K562 (cell line): ENCODE data around the gene MND1. TPM values are rescaled to one million over a fixed set of nuclear protein-coding genes. Genes with fewer than 3 reads are reported as not detected.

Experiments
- ATAC-seq: fragments of 200-7000 bp; cut with Tn5 transposase; 3 replicates; pipeline ENCODE4 v1.9.1; 2020; ENCODE audit warnings: moderate library complexity
- BruUV-seq: library from RNA; stranded (reverse); fragments of 400-500 nt; replicated peaks from 2 replicates; lab custom pipeline; 2021; lab: Mats Ljungman, UMichigan
- CTCF ChIA-PET: fragments of 300-600 bp; formaldehyde crosslinking; extraction: SDS; loops from one replicate; lab custom pipeline; 2021; ENCODE audit warnings: low intra/inter-chr PET ratio; lab: Yijun Ruan, JAX
- POLR2A ChIA-PET: fragments of 300-600, 350-650 bp; sonication (Branson Sonifier 250); formaldehyde crosslinking; extraction: SDS; loops from one replicate; lab custom pipeline; 2021; ENCODE audit warnings: antibody characterized with exemption, inconsistent platforms; lab: Yijun Ruan, JAX
- DNase-seq, 4 experiments: peaks; one replicate each; pipeline versions ENCODE4 v3.0.0 to v3.0.0-alpha.2; 2011 to 2018; ENCODE audit warnings: low spot score in 3 of 4, mixed read lengths in 3 of 4; ENCODE audit errors: extremely low read depth in 1 of 4
- FAIRE-seq: peaks from 2 replicates; lab custom pipeline; 2011; peaks lifted over from hg19 to GRCh38; lab: Jason Lieb, UNC
- H2AFZ ChIP-seq: 2 replicates; pipeline ENCODE4 v1.6.0; 2011; ENCODE audit warnings: low read depth, low read length, control low read depth, inconsistent platforms
- H3K27ac ChIP-seq: fragments of 200-600 bp; 3 replicates; pipeline ENCODE4 v1.8.0; 2011; ENCODE audit warnings: low read depth, mild to moderate bottlenecking, control low read depth, inconsistent platforms, low read length, moderate library complexity, mixed read lengths; ENCODE audit errors: extremely low read depth
- H3K27me3 ChIP-seq, 2 experiments: fragments of 300-600 bp in 1 of 2; 2 replicates in 1 of 2; 3 replicates in 1 of 2; pipeline versions ENCODE4 v1.6.0 to v1.8.0; 2011; ENCODE audit warnings: inconsistent platforms in 2 of 2, low read length in 2 of 2, mild to moderate bottlenecking in 1 of 2, mixed read lengths in 1 of 2, moderate library complexity in 1 of 2; ENCODE audit not compliant: control insufficient read depth in 2 of 2, insufficient read depth in 2 of 2
- H3K36me3 ChIP-seq: fragments of 300-600 bp; 3 replicates; pipeline ENCODE4 v1.8.0; 2011; ENCODE audit warnings: mild to moderate bottlenecking, low read length, inconsistent platforms; ENCODE audit not compliant: control insufficient read depth, insufficient read depth
- H3K4me1 ChIP-seq, 2 experiments: fragments of 200-600 bp in 1 of 2; replicated peaks in 1 of 2; 2 replicates in 1 of 2; 3 replicates in 1 of 2; pipeline versions ENCODE4 v1.5.1 to v1.8.0; 2011; ENCODE audit warnings: inconsistent platforms in 2 of 2, low read length in 2 of 2, mild to moderate bottlenecking in 1 of 2, mixed read lengths in 1 of 2, moderate library complexity in 1 of 2; ENCODE audit not compliant: control insufficient read depth in 2 of 2, insufficient read depth in 2 of 2
- H3K4me2 ChIP-seq: 2 replicates; pipeline ENCODE4 v1.6.1; 2011; ENCODE audit warnings: low read length, control low read depth, inconsistent platforms, mixed read lengths; ENCODE audit not compliant: insufficient read depth
- H3K4me3 ChIP-seq: fragments of 200-600 bp; sonication (generic), shearing (Covaris generic); 2 replicates; pipeline ENCODE4 v1.5.1; 2016; ENCODE audit warnings: control low read depth, inconsistent platforms
- H3K79me2 ChIP-seq: fragments of 200-600 bp; 3 replicates; pipeline ENCODE4 v1.8.0; 2011; ENCODE audit warnings: low read length, inconsistent platforms; ENCODE audit not compliant: control insufficient read depth, insufficient read depth
- H3K9ac ChIP-seq, 2 experiments: 2 replicates each; pipeline versions ENCODE4 v1.6.0 to v1.6.1; 2011; ENCODE audit warnings: low read depth in 2 of 2, low read length in 2 of 2, control low read depth in 1 of 2, inconsistent platforms in 1 of 2, mild to moderate bottlenecking in 1 of 2, mixed read lengths in 1 of 2; ENCODE audit not compliant: insufficient read depth in 1 of 2
- H3K9me1 ChIP-seq: one replicate; pipeline ENCODE4 v1.6.0; 2011; ENCODE audit warnings: inconsistent platforms, mild to moderate bottlenecking, low read length, moderate library complexity; ENCODE audit not compliant: control insufficient read depth, insufficient read depth
- H3K9me3 ChIP-seq: replicated peaks from 2 replicates; pipeline ENCODE4 v1.5.1; 2011; ENCODE audit warnings: low read depth, low read length, inconsistent platforms; ENCODE audit not compliant: control insufficient read depth, insufficient read depth
- H4K20me1 ChIP-seq: replicated peaks from 2 replicates; pipeline ENCODE4 v1.6.1; 2011; ENCODE audit warnings: low read length, inconsistent platforms, mixed read lengths; ENCODE audit not compliant: control insufficient read depth, insufficient read depth
- ARID1B ChIP-seq: fragments of 450-650 bp; IDR thresholded peaks from 2 replicates; pipeline ENCODE4 v1.6.1; 2016; ENCODE audit warnings: antibody characterized with exemption, mild to moderate bottlenecking, inconsistent platforms
- BACH1 ChIP-seq: fragments of 200-800 bp; sonication (Bioruptor generic); IDR thresholded peaks from 2 replicates; pipeline ENCODE4 v1.6.1; 2016; ENCODE audit warnings: missing genetic modification characterization, missing compliant biosample characterization
- NR2C1 ChIP-seq, 2 experiments: fragments of 450-650 bp; IDR thresholded peaks; 2 replicates each; pipeline ENCODE4 v1.6.1; 2017; ENCODE audit warnings: mild to moderate bottlenecking in 2 of 2, antibody characterized with exemption in 1 of 2, inconsistent platforms in 1 of 2, missing compliant biosample characterization in 1 of 2, missing genetic modification characterization in 1 of 2
- PATZ1 ChIP-seq: fragments of 250-450 bp; sonication (Bioruptor Pico); IDR thresholded peaks from 2 replicates; pipeline ENCODE4 v1.5.0; 2020; ENCODE audit warnings: mild to moderate bottlenecking, borderline replicate concordance
- SMARCA4 ChIP-seq: fragments of 450-650 bp; IDR thresholded peaks from 2 replicates; pipeline ENCODE4 v1.6.1; 2016
- SRSF3 ChIP-seq: fragments of 200-400 bp; formaldehyde crosslinking; IDR thresholded peaks from 2 replicates; pipeline ENCODE4 v1.6.1; 2016; ENCODE audit warnings: mild to moderate bottlenecking, low read length, moderate library complexity; ENCODE audit not compliant: insufficient read depth
- ZMIZ1 ChIP-seq, 2 experiments: fragments of 150-350 bp in 1 of 2; IDR thresholded peaks; 2 replicates each; pipeline ENCODE4 v1.6.1; 2012 to 2016; ENCODE audit warnings: low read depth in 2 of 2, low read length in 2 of 2, mild to moderate bottlenecking in 1 of 2, moderate library complexity in 1 of 2
- ZNF121 ChIP-seq: sonication (generic); formaldehyde crosslinking; conservative IDR thresholded peaks from 2 replicates; pipeline ENCODE4 v1.8.0; 2022; ENCODE audit warnings: missing genetic modification reagents
- WGBS: fragments of 100-300 bp; shearing (Covaris generic); methylation state at CpG from one replicate; pipeline ENCODE4 v1.1.6; 2016; ENCODE audit warnings: low coverage, mixed read lengths; ENCODE audit not compliant: insufficient coverage; ENCODE audit errors: missing lambda C conversion rate; 5-methylcytosine and 5-hydroxymethylcytosine counted together
- in situ Hi-C: fragments of 300-500 bp; cut with MboI; formaldehyde crosslinking; loops from 4 replicates; pipeline ENCODE4 v1.15.0; 2018; ENCODE audit warnings: inconsistent platforms, mixed read lengths
- intact Hi-C: fragments of 100-400 bp; cut with micrococcal nuclease; formaldehyde crosslinking; loops from 2 replicates; pipeline ENCODE4 v1.14.2; 2022
- polyA plus RNA-seq, 8 experiments: library from polyadenylated mRNA; depleted of rRNA in 4 of 8; stranded (reverse) in 5 of 8; unstranded in 3 of 8; fragments of >200 nt; fragmentation: Nextera tagmentation in 2 of 8; fragmentation: Illumina TruSeq in 1 of 8; extraction: Ambion mirVana in 2 of 8; extraction: Trizol in 1 of 8; gene quantifications; 2 replicates each; pipeline versions ENCODE4 v1.2.1 to v1.2.3, GENCODE V29; 2011 to 2014; ENCODE audit warnings: inconsistent platforms in 1 of 8, missing spikeins in 1 of 8
- total RNA-seq, 7 experiments: library from RNA; depleted of rRNA in 6 of 7; stranded (reverse); fragments of >200 nt in 6 of 7; fragmentation: Illumina TruSeq in 2 of 7; extraction: Trizol in 2 of 7; gene quantifications; 2 replicates each; pipeline versions ENCODE4 v1.2.1 to v1.2.3, GENCODE V29; 2011 to 2021; ENCODE audit warnings: low replicate concordance in 1 of 7

The MND1 gene
- total and polyA plus RNA-seq, 9 of the 15 experiments (the other 6 are each of a cell fraction or from before 2014, with no cell fraction given) = 35.3 to 94.1 (median 59.9) TPM

GRCh38 chr4:153419673-153420278 is 75.3 kb downstream of the MND1 start:
- no peak for DNase-seq
- H3K9me1 ChIP-seq = no peaks in the 10 kb centered on the region
- H3K4me3 ChIP-seq = no peak overlapping the region
- 49% methylated on average over 9 of the region's 9 CpGs for WGBS
- no peaks in the 10 kb centered on the region for H4K20me1 ChIP-seq
- no peaks in the 10 kb centered on the region; a peak in 1 of 5 replicates for H3K4me1 ChIP-seq
- H3K27ac ChIP-seq = no peak overlapping the region
- FAIRE-seq = peak; percentile 42
- ChIA-PET POLR2A (interaction anchor here (1.1 kb wide), 1 partner anchor 29 kb away, joined by 3 read pairs; no protein-coding TSS in a partner anchor), CTCF (no interaction called here)
- no peak overlapping the region for H3K9ac ChIP-seq
- no peak overlapping the region for H2AFZ ChIP-seq
- no peaks in the 10 kb centered on the region for H3K79me2 ChIP-seq
- no peak overlapping the region for H3K4me2 ChIP-seq
- intact Hi-C loops = no loop called here
- peak; percentile 33; the same call in 2 of the 3 replicates for ATAC-seq
- no peaks in the 10 kb centered on the region for H3K27me3 ChIP-seq
- H3K9me3 ChIP-seq = no peaks in the 10 kb centered on the region
- H3K36me3 ChIP-seq = 0 out of 3 replicates have a peak, but pooled peaks cover 8% of the 10 kb centered on the region
- BruUV-seq = no TSS peak
- in situ Hi-C loops = no loop called here
- TF ChIP-seq NR2C1 (IDR thresholded peaks at IDR 0.05) = peak; percentile 36; the same call in 1 of the 2 replicates
- TF ChIP-seq NR2C1 (tag; IDR thresholded peaks at IDR 0.05) = no peak
- peak; percentile 51; the same call in 1 of the 2 replicates for TF ChIP-seq ZNF121
- no peak for TF ChIP-seq SRSF3
- no peak for TF ChIP-seq SMARCA4

- Histone ChIP-seq H3K9me1 (no peaks in the 10 kb centered on the region), H3K4me1 (no peaks in the 10 kb centered on the region; a peak in 1 of 5 replicates), H3K9ac (no peak overlapping the region), H2AFZ (no peak overlapping the region), H3K4me2 (no peak overlapping the region), H3K4me3 (no peak overlapping the region), H3K36me3 (0 out of 3 replicates have a peak, but pooled peaks cover 6% of the 10 kb centered on the region), H3K9me3 (no peaks in the 10 kb centered on the region), H3K79me2 (no peaks in the 10 kb centered on the region), H3K27me3 (no peaks in the 10 kb centered on the region), H4K20me1 (no peaks in the 10 kb centered on the region), H3K27ac (no peak overlapping the region)
- in situ Hi-C loops (no loop called here), intact Hi-C loops (no loop called here)
- POLR2A ChIA-PET = no interaction called here
- DNase-seq (no peak), FAIRE-seq (no peak), ATAC-seq (no peak)
- CTCF ChIA-PET = no interaction called here
- no TSS peak for BruUV-seq
- WGBS = 71% methylated on average over 2 of the region's 2 CpGs
- TF ChIP-seq PATZ1 (CRISPR knock-in tag) (no peak), ARID1B (no peak), BACH1 (tag) (no peak), ZNF121 (peak; percentile 38; the same call in 1 of the 2 replicates), ZMIZ1 (IDR thresholded peaks at IDR 0.05; ENCODE audit: low read depth in 2 of 2, low read length in 2 of 2) (no peak)
Observed at GRCh38 chr4:153420361-153420760, 75.9 kb downstream of the MND1 start.
